B cell (primary cell): ENCODE data around the gene CD52. TPM values are rescaled to one million over a fixed set of nuclear protein-coding genes. Genes with fewer than 3 reads are reported as not detected.

Experiments used
- ATAC-seq: fragments of 200-7000 bp; cut with Tn5 transposase; one replicate; pipeline ENCODE4 v1.10.0; 2021; ENCODE audit warnings: low read depth, mild to moderate bottlenecking, moderate number of reproducible peaks, moderate library complexity
- CTCF ChIA-PET: fragments of 350-600 bp; sonication (Branson Sonifier 250); formaldehyde crosslinking; loops from one replicate; lab custom pipeline; 2021; ENCODE audit warnings: antibody characterized with exemption, inconsistent platforms; lab: Charles Lee
- POLR2A ChIA-PET: fragments of 350-600 bp; sonication (Branson Sonifier 250); formaldehyde crosslinking; loops from one replicate; lab custom pipeline; 2021; ENCODE audit warnings: antibody characterized with exemption; lab: Charles Lee
- DNase-seq: peaks from one replicate; pipeline ENCODE4 v3.0.0; 2013
- H2AFZ ChIP-seq: 2 replicates; pipeline ENCODE4 v1.6.1; 2012; ENCODE audit warnings: mild to moderate bottlenecking, low read depth, low read length; ENCODE audit not compliant: insufficient read depth, poor library complexity, severe bottlenecking
- H3K27ac ChIP-seq, 2 donors: 1 replicate in 1 of 2; 2 replicates in 1 of 2; pipeline ENCODE4 v1.5.1; 2012 to 2013; ENCODE audit warnings: low read length in 2 of 2, mild to moderate bottlenecking in 2 of 2, moderate library complexity in 1 of 2
- H3K27me3 ChIP-seq, 4 experiments: fragments of 200-600 bp in 1 of 4; sonication (generic) in 1 of 4; replicated peaks in 1 of 4; 1 replicate in 2 of 4; 2 replicates in 2 of 4; pipeline versions ENCODE4 v1.6.1 to v1.7.0; 2013 to 2016; ENCODE audit warnings: low read length in 3 of 4, mild to moderate bottlenecking in 2 of 4, mixed read lengths in 1 of 4, moderate library complexity in 1 of 4; ENCODE audit not compliant: insufficient read depth in 4 of 4, control insufficient read depth in 3 of 4; ENCODE audit errors: control extremely low read depth in 1 of 4
- H3K36me3 ChIP-seq, 2 experiments: replicated peaks in 1 of 2; 1 replicate in 1 of 2; 2 replicates in 1 of 2; pipeline versions ENCODE4 v1.6.1 to v1.7.1; 2013; ENCODE audit warnings: low read length in 1 of 2; ENCODE audit not compliant: insufficient read depth in 2 of 2, control insufficient read depth in 1 of 2; ENCODE audit errors: control extremely low read depth in 1 of 2, extremely low read depth in 1 of 2
- H3K4me1 ChIP-seq, 2 donors: fragments of 200-600 bp in 1 of 2; sonication (generic) in 1 of 2; 1 replicate in 1 of 2; 2 replicates in 1 of 2; pipeline versions ENCODE4 v1.5.1 to v1.6.1; 2013 to 2017; ENCODE audit warnings: low read length in 2 of 2; ENCODE audit not compliant: control insufficient read depth in 2 of 2, insufficient read depth in 2 of 2
- H3K4me2 ChIP-seq: replicated peaks from 2 replicates; pipeline ENCODE3; 2012; ENCODE audit warnings: mild to moderate bottlenecking, low read depth, low read length; ENCODE audit not compliant: poor library complexity, severe bottlenecking
- H3K4me3 ChIP-seq, 5 experiments: fragments of 200-600 bp in 1 of 5; sonication (generic) in 1 of 5; 1 replicate in 3 of 5; 2 replicates in 2 of 5; pipeline versions ENCODE4 v1.5.1 to v1.7.0; 2011 to 2016; ENCODE audit warnings: low read length in 4 of 5, mild to moderate bottlenecking in 4 of 5, low read depth in 2 of 5, control low read depth in 1 of 5, moderate library complexity in 1 of 5; ENCODE audit not compliant: insufficient read depth in 1 of 5; ENCODE audit errors: control extremely low read depth in 1 of 5, extremely low read depth in 1 of 5
- H3K79me2 ChIP-seq: fragments of 200-600 bp; sonication (generic); one replicate; pipeline ENCODE4 v1.6.0; 2016; ENCODE audit warnings: low read length; ENCODE audit not compliant: control insufficient read depth, insufficient read depth
- H3K9ac ChIP-seq: fragments of 200-600 bp; sonication (generic); 2 replicates; pipeline ENCODE4 v1.6.1; 2017; ENCODE audit warnings: mild to moderate bottlenecking, low read length, moderate library complexity
- H3K9me3 ChIP-seq, 3 donors: one replicate each; pipeline versions ENCODE4 v1.6.1 to v1.7.1; 2013; ENCODE audit warnings: low read length in 2 of 3; ENCODE audit not compliant: control insufficient read depth in 2 of 3, insufficient read depth in 1 of 3; ENCODE audit errors: control extremely low read depth in 1 of 3
- H4K20me1 ChIP-seq: 2 replicates; pipeline ENCODE4 v1.6.0; 2012; ENCODE audit warnings: mild to moderate bottlenecking, low read length; ENCODE audit not compliant: insufficient read depth, control insufficient read depth, poor library complexity, severe bottlenecking
- H3K27ac Mint-ChIP-seq: one replicate; pipeline ENCODE4 v1.8.0; 2021; ENCODE audit warnings: mixed read lengths
- H3K27me3 Mint-ChIP-seq: one replicate; pipeline ENCODE4 v1.8.0; 2021; ENCODE audit warnings: mixed read lengths
- H3K4me1 Mint-ChIP-seq: one replicate; pipeline ENCODE4 v1.8.0; 2021; ENCODE audit warnings: mixed read lengths
- H3K4me3 Mint-ChIP-seq: one replicate; pipeline ENCODE4 v1.8.0; 2021; ENCODE audit warnings: mixed read lengths
- H3K9me3 Mint-ChIP-seq: one replicate; pipeline ENCODE4 v1.8.0; 2022; ENCODE audit warnings: mixed read lengths; ENCODE audit not compliant: insufficient read depth
- CTCF ChIP-seq: fragments of 200-600 bp; IDR thresholded peaks from one replicate; pipeline ENCODE4 v1.8.0; 2022; ENCODE audit warnings: antibody characterized with exemption, mild to moderate bottlenecking
- EZH2 ChIP-seq: IDR thresholded peaks from 2 replicates; pipeline ENCODE4 v1.6.1; 2012; ENCODE audit warnings: borderline replicate concordance, low read depth, mild to moderate bottlenecking, moderate library complexity, low read length; ENCODE audit not compliant: insufficient read depth, poor library complexity, severe bottlenecking
- WGBS: methylation state at CpG from one replicate; pipeline ENCODE4 v1.1.5; 2013; ENCODE audit warnings: missing lambda C conversion rate; ENCODE audit not compliant: insufficient coverage; 5-methylcytosine and 5-hydroxymethylcytosine counted together
- intact Hi-C: fragments of 100-400 bp; cut with micrococcal nuclease; formaldehyde crosslinking; loops from one replicate; pipeline ENCODE4 v1.10.0; 2022
- polyA plus RNA-seq: library from polyadenylated mRNA; depleted of rRNA; stranded (reverse); fragments of >200 nt; gene quantifications from 2 replicates; pipeline ENCODE4 v1.2.3, GENCODE V29; 2012
- total RNA-seq, 2 donors: library from RNA; stranded (reverse); fragments of 120-200 nt in 1 of 2; gene quantifications; 1 replicate in 1 of 2; 2 replicates in 1 of 2; pipeline versions ENCODE4 v1.2.3 to v1.2.4, GENCODE V29; 2013 to 2022

The CD52 gene
- total and polyA plus RNA-seq, 2 donors (not counting 1 experiment from before 2014, with no cell fraction given) = 1,116 to 1,597 TPM

- no peaks in the 10 kb centered on the region for H4K20me1 ChIP-seq
- TF ChIP-seq EZH2 = no peak
- no peak for TF ChIP-seq CTCF
- DNase-seq = peak; percentile 62
- intact Hi-C loops = loop anchor here (1.0 to 2.0 kb wide), 2 partner anchors 24 to 113 kb away; partner anchors contain the start of gene HMGN2
- peaks cover 0 to 39% (median 13%) of the 10 kb centered on the region in 4 experiments for H3K27me3 ChIP-seq
- 4% methylated on average over 66 of the region's 67 CpGs for WGBS
- CTCF ChIA-PET = interaction anchor here (0.6 to 5.7 kb wide), 7 partner anchors 74 to 1817 kb away, joined by 3 to 96 read pairs (median 3); partner anchors contain the start of gene ZNF593
- peak; percentile 53 for ATAC-seq
- Mint-ChIP-seq H3K4me3 (peak overlapping the region; percentile 85), H3K27me3 (peaks cover 30% of the 10 kb centered on the region), H3K27ac (no peak overlapping the region), H3K4me1 (peaks cover 31% of the 10 kb centered on the region), H3K9me3 (no peaks in the 10 kb centered on the region)
- peak overlapping the region; percentile 99 for H3K4me2 ChIP-seq
- H3K9me3 ChIP-seq = peaks cover 0 to 11% (median 0%) of the 10 kb centered on the region in 3 donors
- H3K36me3 ChIP-seq = no peaks in the 10 kb centered on the region
- peak overlapping the region; percentile 76 for H2AFZ ChIP-seq
- no peaks in the 10 kb centered on the region for H3K79me2 ChIP-seq
- POLR2A ChIA-PET = interaction anchor here (0.7 to 0.8 kb wide), 2 partner anchors 76 to 588 kb away, joined by 3 read pairs; no protein-coding TSS in a partner anchor
- H3K4me3 ChIP-seq = peak overlapping the region in 4 of 5 experiments; percentile 36 to 71 (median 56)
- peak overlapping the region; percentile 76 for H3K9ac ChIP-seq
- no peak overlapping the region for H3K27ac ChIP-seq
- H3K4me1 ChIP-seq = peaks cover 22 to 28% of the 10 kb centered on the region in 2 donors
Observed at GRCh38 chr1:26359981-26360806, 42.4 kb downstream of the CD52 start.
